Fibroblast of mammary gland (primary cell): ENCODE data around the gene MORF4L1.
"Not testable (repeated sequence)": the region's sequence is repeated elsewhere in the genome, so short reads cannot be mapped to it uniquely, and the experiment has no call there.

Experiments
- DNase-seq: peaks from one replicate; pipeline ENCODE4 v3.0.0-alpha.2; 2010; ENCODE audit warnings: low read depth
- H3K4me3 ChIP-seq: 2 replicates; pipeline ENCODE4 v1.5.1; 2011; ENCODE audit warnings: low read depth, mild to moderate bottlenecking, low read length, moderate library complexity; ENCODE audit not compliant: control insufficient read depth
- CTCF ChIP-seq: conservative IDR thresholded peaks from 2 replicates; pipeline ENCODE4 v1.5.1; 2011; ENCODE audit warnings: low read depth, low read length, inconsistent platforms; ENCODE audit not compliant: control insufficient read depth, insufficient read depth

Gene MORF4L1

DNA sequence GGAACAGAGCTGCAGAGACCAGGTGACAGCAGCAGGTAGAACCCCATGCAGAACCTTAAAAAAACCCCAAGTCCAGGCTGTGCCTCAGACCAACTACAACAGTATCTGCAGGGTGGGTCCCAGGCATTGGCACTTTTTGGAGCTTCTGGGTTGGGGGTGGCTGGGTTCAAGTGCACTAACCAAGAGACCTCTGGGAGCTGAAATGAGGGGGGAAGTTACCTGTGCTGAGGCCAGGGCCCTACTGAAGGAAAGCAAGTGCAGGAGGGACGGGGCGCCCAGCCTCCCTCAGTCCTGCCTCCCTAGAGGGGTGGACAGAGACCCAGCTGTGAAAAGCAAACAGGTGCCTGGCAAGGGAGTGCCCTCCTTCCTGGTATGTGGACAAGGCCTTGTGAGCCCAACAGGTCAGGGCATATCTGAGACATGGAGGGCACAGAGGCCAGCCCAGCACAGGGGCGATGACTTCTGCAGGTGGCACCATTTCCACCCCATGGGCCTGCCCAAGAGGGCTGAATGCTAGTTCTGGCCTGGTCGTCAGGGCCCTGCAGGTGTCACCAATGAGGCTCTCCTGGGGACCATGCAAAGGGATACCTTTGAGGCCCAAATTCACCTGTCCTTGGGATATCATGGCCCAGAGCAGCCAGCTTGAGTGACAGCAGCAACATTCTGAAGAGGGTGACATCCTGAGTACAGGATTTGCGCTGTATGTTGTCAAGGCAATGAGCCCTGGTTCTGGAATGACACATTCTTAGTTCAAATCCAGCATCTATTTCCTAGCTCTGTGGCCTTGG, 53.5 kb downstream of the MORF4L1 start:
- DNase-seq, result no peak
- H3K4me3 ChIP-seq, result no peak overlapping the region
- no peak for TF ChIP-seq CTCF

DNA sequence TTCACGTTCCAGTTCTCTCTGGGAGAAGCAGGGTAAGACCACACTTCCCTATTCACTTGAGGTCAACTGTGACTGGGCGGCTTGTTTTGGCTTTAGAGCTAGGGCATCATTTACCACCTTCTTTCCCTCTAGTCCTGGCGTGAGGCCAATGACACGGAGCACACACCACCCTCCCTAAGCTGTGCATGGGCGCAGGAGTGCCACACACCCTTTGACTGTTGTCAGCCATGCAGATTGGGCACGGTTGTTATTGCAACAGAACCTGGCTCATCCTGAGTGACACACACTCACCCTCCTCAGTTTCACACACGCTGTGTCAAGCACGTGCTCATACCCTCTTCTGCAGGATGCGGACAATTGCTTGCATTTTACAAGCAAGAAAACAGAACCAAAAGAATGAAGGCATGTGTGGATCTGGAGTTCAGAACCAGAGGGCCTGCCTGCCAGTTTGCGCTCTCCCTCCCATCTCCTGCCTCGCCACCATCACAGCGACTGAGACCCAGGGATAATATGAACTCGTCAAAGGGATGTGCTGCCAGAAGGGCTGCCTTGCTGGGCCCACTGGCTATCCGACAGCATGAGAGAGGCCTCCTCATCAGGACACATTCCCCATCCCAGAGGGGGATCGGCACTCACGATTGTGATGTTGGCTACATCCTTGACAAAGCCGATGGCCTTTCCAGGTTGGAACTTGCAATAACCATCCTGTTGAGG, 54.5 kb downstream of the MORF4L1 start:
- no peak overlapping the region for H3K4me3 ChIP-seq
- no peak for TF ChIP-seq CTCF
- DNase-seq, result no peak

DNA sequence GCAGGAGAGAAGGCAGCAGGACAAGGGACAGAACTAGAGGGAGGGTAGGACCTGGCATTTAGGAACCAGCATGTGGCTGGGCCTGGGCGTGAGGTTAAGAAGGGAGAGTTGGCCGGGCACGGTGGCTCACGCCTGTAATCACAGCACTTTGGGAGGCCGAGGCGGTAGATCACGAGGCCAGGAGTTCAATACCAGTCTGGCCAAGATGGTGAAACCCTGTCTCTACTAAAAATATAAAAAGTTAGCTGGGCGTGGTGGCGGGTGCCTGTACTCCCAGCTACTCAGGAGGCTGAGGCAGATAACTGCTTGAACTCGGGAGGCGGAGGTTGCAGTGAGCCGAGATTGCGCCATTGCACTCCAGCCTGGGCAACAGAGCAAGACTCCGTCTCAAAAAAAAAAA, 55.5 kb downstream of the MORF4L1 start:
- DNase-seq, H3K4me3 ChIP-seq: not testable (repeated sequence)

GRCh38 chr15:78928616-78929093, 56.0 kb downstream of the MORF4L1 start:
- DNase-seq, result no peak
- no peak overlapping the region for H3K4me3 ChIP-seq
- no peak for TF ChIP-seq CTCF

- no peak for DNase-seq
- no peak overlapping the region for H3K4me3 ChIP-seq
- TF ChIP-seq CTCF, result no peak
Observed at GRCh38 chr15:78929536-78930264, 57.0 kb downstream of the MORF4L1 start.

- no peak overlapping the region for H3K4me3 ChIP-seq
- TF ChIP-seq CTCF, result no peak
- DNase-seq, result peak; percentile 90
Observed at GRCh38 chr15:78930577-78931388, 58.1 kb downstream of the MORF4L1 start.
